Keratinocyte (primary cell): ENCODE results near the gene SHANK1. TPM values are rescaled to one million over a fixed set of nuclear protein-coding genes. Genes with fewer than 3 reads are reported as not detected.

Experiments used
- DNase-seq: peaks from one replicate; pipeline ENCODE4 v3.0.0-alpha.2; 2011; ENCODE audit warnings: low read depth, missing footprints, low spot score
- FAIRE-seq: peaks from 2 replicates; lab custom pipeline; 2011; peaks lifted over from hg19 to GRCh38; lab: Jason Lieb, UNC
- H2AFZ ChIP-seq: 2 replicates; pipeline ENCODE4 v1.6.0; 2012; ENCODE audit warnings: low read length, control low read depth, inconsistent platforms; ENCODE audit not compliant: control insufficient read depth
- H3K27ac ChIP-seq: 2 replicates; pipeline ENCODE4 v1.5.1; 2011; ENCODE audit warnings: low read length; ENCODE audit not compliant: control insufficient read depth, insufficient read depth
- H3K27me3 ChIP-seq: 3 replicates; pipeline ENCODE4 v1.6.0; 2011; ENCODE audit warnings: low read length; ENCODE audit not compliant: control insufficient read depth, insufficient read depth; ENCODE audit errors: extremely low read depth
- H3K36me3 ChIP-seq, 2 experiments: 2 replicates in 1 of 2; 3 replicates in 1 of 2; pipeline ENCODE4 v1.5.1; 2011; ENCODE audit warnings: low read length in 2 of 2, mild to moderate bottlenecking in 1 of 2; ENCODE audit not compliant: control insufficient read depth in 2 of 2, insufficient read depth in 2 of 2; ENCODE audit errors: extremely low read depth in 1 of 2
- H3K4me1 ChIP-seq: 3 replicates; pipeline ENCODE4 v1.5.1; 2011; ENCODE audit warnings: low read length; ENCODE audit not compliant: control insufficient read depth, insufficient read depth; ENCODE audit errors: extremely low read depth
- H3K4me2 ChIP-seq: 3 replicates; pipeline ENCODE4 v1.6.0; 2011; ENCODE audit warnings: low read depth, low read length; ENCODE audit not compliant: control insufficient read depth, insufficient read depth; ENCODE audit errors: extremely low read depth
- H3K4me3 ChIP-seq, 3 experiments: fragments of 200-600 bp in 1 of 3; sonication (generic) in 1 of 3; 2 replicates in 2 of 3; 3 replicates in 1 of 3; pipeline ENCODE4 v1.5.1; 2011 to 2016; ENCODE audit warnings: low read length in 3 of 3, mild to moderate bottlenecking in 3 of 3, control low read depth in 2 of 3, inconsistent platforms in 1 of 3, low read depth in 1 of 3, mixed read lengths in 1 of 3, mixed run types in 1 of 3, moderate library complexity in 1 of 3; ENCODE audit not compliant: control insufficient read depth in 2 of 3, insufficient read depth in 2 of 3; ENCODE audit errors: extremely low read depth in 1 of 3
- H3K79me2 ChIP-seq: 2 replicates; pipeline ENCODE4 v1.6.0; 2012; ENCODE audit warnings: low read length; ENCODE audit not compliant: control insufficient read depth, insufficient read depth
- H3K9ac ChIP-seq: 3 replicates; pipeline ENCODE4 v1.6.0; 2011; ENCODE audit warnings: low read length; ENCODE audit not compliant: control insufficient read depth, insufficient read depth; ENCODE audit errors: extremely low read depth
- H3K9me1 ChIP-seq: 3 replicates; pipeline ENCODE4 v1.6.0; 2011; ENCODE audit warnings: low read length; ENCODE audit not compliant: control insufficient read depth, insufficient read depth; ENCODE audit errors: extremely low read depth
- H3K9me3 ChIP-seq: 2 replicates; pipeline ENCODE4 v1.5.1; 2012; ENCODE audit warnings: low read depth, low read length; ENCODE audit not compliant: control insufficient read depth
- H4K20me1 ChIP-seq: 3 replicates; pipeline ENCODE4 v1.6.0; 2011; ENCODE audit warnings: low read length; ENCODE audit not compliant: control insufficient read depth, insufficient read depth; ENCODE audit errors: extremely low read depth
- EZH2 ChIP-seq: IDR thresholded peaks from one replicate; pipeline ENCODE4 v1.6.1; 2012; ENCODE audit warnings: inconsistent platforms, mild to moderate bottlenecking, low read length, moderate library complexity
- dilution Hi-C: fragments of 300-500 bp; cut with MboI; formaldehyde crosslinking; loops from one replicate; pipeline ENCODE4 v1.7.0; 2020; ENCODE audit warnings: low sequenced_read_pairs; ENCODE audit not compliant: extremely low pct_ligation_motif_present
- polyA plus RNA-seq, 5 experiments: library from polyadenylated mRNA; depleted of rRNA in 3 of 5; stranded (reverse) in 3 of 5; stranded (forward) in 1 of 5; unstranded in 1 of 5; fragments of >200 nt; gene quantifications; 1 replicate in 1 of 5; 2 replicates in 3 of 5; 3 replicates in 1 of 5; pipeline versions ENCODE4 v1.2.1 to v1.2.3, GENCODE V29; 2011 to 2012; ENCODE audit warnings: missing spikeins in 2 of 5, low read depth in 1 of 5, low replicate concordance in 1 of 5
- TF ChIP-seq, protein P1 (sequence below), 3 experiments: IDR thresholded peaks in 1 of 3; conservative IDR thresholded peaks in 1 of 3; optimal IDR thresholded peaks in 1 of 3; 2 replicates in 2 of 3; 3 replicates in 1 of 3; pipeline versions ENCODE3 to v1.5.1; 2011; ENCODE audit warnings: low read length in 3 of 3, mild to moderate bottlenecking in 3 of 3, moderate library complexity in 2 of 3, control low read depth in 1 of 3, inconsistent platforms in 1 of 3; ENCODE audit not compliant: insufficient read depth in 2 of 3; ENCODE audit errors: extremely low read depth in 1 of 3

The SHANK1 gene
- polyA plus RNA-seq, 1 donor (not counting 4 experiments of a cell fraction or from before 2014, with no cell fraction given) = 0.51 TPM

DNA sequence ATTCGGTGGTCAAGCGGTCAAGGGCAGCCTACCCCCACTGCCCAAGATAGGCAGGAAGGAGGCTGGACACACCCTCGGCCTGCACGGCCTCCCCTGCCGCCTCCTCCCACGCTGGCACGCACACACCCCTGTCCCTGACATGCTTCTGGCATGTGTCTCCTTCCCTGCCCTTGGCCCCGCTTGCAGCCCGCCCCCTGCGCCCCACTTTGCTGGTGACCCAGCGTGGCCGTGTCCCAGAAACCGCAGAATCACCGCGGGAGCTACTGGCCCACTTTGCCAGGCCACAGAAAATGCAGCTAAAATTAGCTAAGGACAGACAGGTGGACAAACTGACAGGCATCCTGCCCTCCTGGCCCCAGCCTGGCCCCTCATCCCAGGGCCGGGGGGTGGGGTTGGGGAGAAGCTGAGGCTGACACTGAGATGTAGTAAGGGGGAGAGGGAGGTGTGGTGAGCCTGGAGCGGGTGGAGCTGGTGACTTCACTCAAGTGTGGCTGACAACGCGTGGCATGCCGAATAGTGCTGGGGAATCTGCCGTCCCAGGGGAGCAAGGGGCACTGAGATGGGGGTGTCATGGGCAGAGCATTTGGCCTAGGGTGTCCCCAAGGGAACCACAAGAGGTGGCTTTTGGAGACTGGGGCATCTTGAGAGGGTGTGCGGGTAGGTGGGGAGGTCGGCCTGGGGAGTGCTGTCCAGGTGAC lies 2.4 kb downstream of the SHANK1 start:
- H3K9me3 ChIP-seq = no peaks in the 10 kb centered on the region
- TF ChIP-seq EZH2 = peak; percentile 66
- TF ChIP-seq, protein P1, sequence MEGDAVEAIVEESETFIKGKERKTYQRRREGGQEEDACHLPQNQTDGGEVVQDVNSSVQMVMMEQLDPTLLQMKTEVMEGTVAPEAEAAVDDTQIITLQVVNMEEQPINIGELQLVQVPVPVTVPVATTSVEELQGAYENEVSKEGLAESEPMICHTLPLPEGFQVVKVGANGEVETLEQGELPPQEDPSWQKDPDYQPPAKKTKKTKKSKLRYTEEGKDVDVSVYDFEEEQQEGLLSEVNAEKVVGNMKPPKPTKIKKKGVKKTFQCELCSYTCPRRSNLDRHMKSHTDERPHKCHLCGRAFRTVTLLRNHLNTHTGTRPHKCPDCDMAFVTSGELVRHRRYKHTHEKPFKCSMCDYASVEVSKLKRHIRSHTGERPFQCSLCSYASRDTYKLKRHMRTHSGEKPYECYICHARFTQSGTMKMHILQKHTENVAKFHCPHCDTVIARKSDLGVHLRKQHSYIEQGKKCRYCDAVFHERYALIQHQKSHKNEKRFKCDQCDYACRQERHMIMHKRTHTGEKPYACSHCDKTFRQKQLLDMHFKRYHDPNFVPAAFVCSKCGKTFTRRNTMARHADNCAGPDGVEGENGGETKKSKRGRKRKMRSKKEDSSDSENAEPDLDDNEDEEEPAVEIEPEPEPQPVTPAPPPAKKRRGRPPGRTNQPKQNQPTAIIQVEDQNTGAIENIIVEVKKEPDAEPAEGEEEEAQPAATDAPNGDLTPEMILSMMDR (optimal IDR thresholded peaks at IDR 0.05 in 1 of 3, IDR thresholded peaks at IDR 0.05 in 1 of 3, conservative IDR thresholded peaks at IDR 0.05 in 1 of 3; ENCODE audit: extremely low read depth in 1 of 3, insufficient read depth in 2 of 3, low read length in 3 of 3) = no peak
- DNase-seq (no peak), FAIRE-seq (no peak)
- H3K27me3 ChIP-seq = peaks cover 29% of the 10 kb centered on the region
- H3K9me1 ChIP-seq = no peaks in the 10 kb centered on the region
- H3K79me2 ChIP-seq = no peaks in the 10 kb centered on the region
- H3K4me2 ChIP-seq = no peak overlapping the region
- no peak overlapping the region for H2AFZ ChIP-seq
- no peaks in the 10 kb centered on the region for H3K36me3 ChIP-seq
- H4K20me1 ChIP-seq = peaks cover 4% of the 10 kb centered on the region
- H3K4me1 ChIP-seq = peaks cover 7% of the 10 kb centered on the region
- H3K9ac ChIP-seq = no peak overlapping the region
- no peak overlapping the region for H3K27ac ChIP-seq
- dilution Hi-C loops = no loop called here
- H3K4me3 ChIP-seq = no peak overlapping the region

- Histone ChIP-seq H3K9me1 (no peaks in the 10 kb centered on the region), H3K36me3 (no peaks in the 10 kb centered on the region), H3K4me1 (peaks cover 7% of the 10 kb centered on the region), H2AFZ (no peak overlapping the region), H3K79me2 (no peaks in the 10 kb centered on the region), H3K4me2 (no peak overlapping the region), H3K9me3 (no peaks in the 10 kb centered on the region), H3K27me3 (peaks cover 29% of the 10 kb centered on the region), H3K4me3 (no peak overlapping the region), H4K20me1 (peaks cover 4% of the 10 kb centered on the region), H3K27ac (no peak overlapping the region), H3K9ac (no peak overlapping the region)
- no peak for TF ChIP-seq EZH2
- TF ChIP-seq, protein P1 (optimal IDR thresholded peaks at IDR 0.05 in 1 of 3, IDR thresholded peaks at IDR 0.05 in 1 of 3, conservative IDR thresholded peaks at IDR 0.05 in 1 of 3; ENCODE audit: extremely low read depth in 1 of 3, insufficient read depth in 2 of 3, low read length in 3 of 3) = no peak
- dilution Hi-C loops = no loop called here
- FAIRE-seq (no peak), DNase-seq (no peak)
Measured at GRCh38 chr19:50716178-50717025, 3.2 kb downstream of the SHANK1 start.
